Measurements from ENCODE around the gene NAPG.
A peak's percentile ranks its signal among the peaks of the same experiment; 100 is the strongest.
"Not testable (repeated sequence)": the region's sequence is repeated elsewhere in the genome, so short reads cannot be mapped to it uniquely, and the experiment has no call there.

The NAPG gene

GRCh38 chr18:10490401-10491165 is 35.2 kb upstream of the NAPG start:
- Mint-ChIP-seq H3K4me3 (no peak overlapping the region), H3K4me1 (peaks cover 10% of the 10 kb centered on the region), H3K36me3 (ENCODE audit: insufficient read depth) (peaks cover 2% of the 10 kb centered on the region), H3K9me3 (no peaks in the 10 kb centered on the region), H3K27me3 (peaks cover 9% of the 10 kb centered on the region), H3K27ac (ENCODE audit: low read depth) (peak overlapping the region; percentile 42)
- DNase-seq (ENCODE audit: low spot score in 2 of 2) (peak; percentile 27 to 55), ATAC-seq (replicated peaks; ENCODE audit: extremely low read depth, poor library complexity, severe bottlenecking) (peak; percentile 96)

- DNase-seq (ENCODE audit: low spot score in 2 of 2) (no peak), ATAC-seq (replicated peaks; ENCODE audit: extremely low read depth, poor library complexity, severe bottlenecking) (no peak)
- Mint-ChIP-seq H3K4me3 (no peak overlapping the region), H3K4me1 (peaks cover 8% of the 10 kb centered on the region), H3K9me3 (peaks cover 4% of the 10 kb centered on the region), H3K36me3 (ENCODE audit: insufficient read depth) (no peaks in the 10 kb centered on the region), H3K27ac (ENCODE audit: low read depth) (no peak overlapping the region), H3K27me3 (peaks cover 43% of the 10 kb centered on the region)
Observed at GRCh38 chr18:10495936-10496335, 29.9 kb upstream of the NAPG start.

DNA sequence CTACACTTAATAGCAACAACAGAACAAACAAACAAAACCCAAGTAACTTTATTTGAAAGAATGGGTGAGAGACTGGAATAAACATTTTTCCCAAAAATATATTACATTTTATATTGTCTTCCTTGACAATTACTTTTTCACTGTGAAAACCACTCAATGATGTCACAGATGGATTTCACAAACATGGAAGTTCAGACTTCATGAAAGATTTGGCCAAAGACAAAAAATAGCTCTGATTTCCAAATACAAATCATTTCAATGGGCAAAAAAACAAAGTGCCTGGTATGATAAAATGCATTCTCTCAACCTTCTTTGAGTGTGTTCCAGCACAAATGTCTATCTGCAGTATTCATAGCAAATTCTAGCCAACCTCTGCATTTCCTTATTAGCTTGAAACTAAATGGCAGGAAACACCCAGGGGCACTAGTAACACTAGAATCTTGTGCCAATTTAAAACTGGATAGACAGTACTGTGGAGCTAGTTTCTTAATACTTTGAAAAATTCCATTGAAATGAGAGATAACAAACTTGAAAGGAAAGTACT is 28.5 kb upstream of the NAPG start:
- Mint-ChIP-seq H3K27me3 (peaks cover 57% of the 10 kb centered on the region), H3K36me3 (ENCODE audit: insufficient read depth) (no peaks in the 10 kb centered on the region), H3K9me3 (peaks cover 4% of the 10 kb centered on the region), H3K4me1 (peaks cover 8% of the 10 kb centered on the region), H3K27ac (ENCODE audit: low read depth) (no peak overlapping the region), H3K4me3 (no peak overlapping the region)
- ATAC-seq (replicated peaks; ENCODE audit: extremely low read depth, poor library complexity, severe bottlenecking): no peak
- DNase-seq (ENCODE audit: low spot score in 2 of 2): no peak

- Mint-ChIP-seq H3K27me3 (peaks cover 76% of the 10 kb centered on the region), H3K4me3 (no peak overlapping the region), H3K9me3 (peaks cover 4% of the 10 kb centered on the region), H3K27ac (ENCODE audit: low read depth) (no peak overlapping the region), H3K4me1 (peaks cover 8% of the 10 kb centered on the region), H3K36me3 (ENCODE audit: insufficient read depth) (no peaks in the 10 kb centered on the region)
- DNase-seq (ENCODE audit: low spot score in 2 of 2): no peak
- ATAC-seq (replicated peaks; ENCODE audit: extremely low read depth, poor library complexity, severe bottlenecking): no peak
Observed at GRCh38 chr18:10499230-10499629, 26.6 kb upstream of the NAPG start.

DNA sequence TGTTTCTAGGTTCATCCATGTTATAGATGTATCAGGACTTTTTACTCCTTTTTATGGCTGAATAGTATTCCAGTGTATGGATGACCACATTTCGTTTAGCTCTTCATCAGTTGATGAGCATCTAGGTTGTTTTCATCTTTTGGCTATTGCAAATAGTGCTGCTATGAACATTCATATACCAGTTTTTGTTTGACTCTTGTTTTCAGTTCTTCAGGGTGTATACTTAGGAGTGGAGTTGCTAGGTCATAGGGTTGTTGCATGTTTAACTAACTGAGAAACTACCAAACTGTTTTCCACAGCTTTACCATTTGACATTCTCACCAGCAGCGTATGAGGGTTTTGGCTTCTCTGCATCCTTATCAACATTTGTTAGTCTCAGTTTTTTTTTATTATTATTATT is 25.8 kb upstream of the NAPG start:
- Mint-ChIP-seq H3K27ac (ENCODE audit: low read depth) (no peak overlapping the region), H3K4me1 (peaks cover 8% of the 10 kb centered on the region), H3K9me3 (peaks cover 4% of the 10 kb centered on the region), H3K4me3 (no peak overlapping the region), H3K36me3 (ENCODE audit: insufficient read depth) (no peaks in the 10 kb centered on the region), H3K27me3 (peaks cover 81% of the 10 kb centered on the region)
- DNase-seq (ENCODE audit: low spot score in 2 of 2) (no peak), ATAC-seq (replicated peaks; ENCODE audit: extremely low read depth, poor library complexity, severe bottlenecking) (no peak)

GRCh38 chr18:10504723-10505122 is 21.1 kb upstream of the NAPG start:
- peaks cover 47% of the 10 kb centered on the region for H3K27me3 Mint-ChIP-seq
- ATAC-seq (replicated peaks; ENCODE audit: extremely low read depth, poor library complexity, severe bottlenecking): no peak
- no peak overlapping the region for H3K4me3 Mint-ChIP-seq
- H3K27ac Mint-ChIP-seq (ENCODE audit: low read depth): no peak overlapping the region
- no peak for DNase-seq (ENCODE audit: low spot score in 2 of 2)
- no peaks in the 10 kb centered on the region for H3K4me1 Mint-ChIP-seq
- H3K9me3 Mint-ChIP-seq: peaks cover 4% of the 10 kb centered on the region
- H3K36me3 Mint-ChIP-seq (ENCODE audit: insufficient read depth): no peaks in the 10 kb centered on the region

- H3K4me3 Mint-ChIP-seq; H3K36me3 Mint-ChIP-seq (ENCODE audit: insufficient read depth); DNase-seq (ENCODE audit: low spot score in 2 of 2); H3K27ac Mint-ChIP-seq (ENCODE audit: low read depth); H3K9me3 Mint-ChIP-seq; H3K4me1 Mint-ChIP-seq; ATAC-seq (replicated peaks; ENCODE audit: extremely low read depth, poor library complexity, severe bottlenecking): not testable (repeated sequence)
- peaks cover 45% of the 10 kb centered on the region for H3K27me3 Mint-ChIP-seq
Observed at GRCh38 chr18:10505892-10506291, 19.9 kb upstream of the NAPG start.

- ATAC-seq (replicated peaks; ENCODE audit: extremely low read depth, poor library complexity, severe bottlenecking): no peak
- Mint-ChIP-seq H3K9me3 (no peaks in the 10 kb centered on the region), H3K27ac (ENCODE audit: low read depth) (no peak overlapping the region), H3K27me3 (peaks cover 32% of the 10 kb centered on the region), H3K4me3 (no peak overlapping the region), H3K4me1 (no peaks in the 10 kb centered on the region), H3K36me3 (ENCODE audit: insufficient read depth) (no peaks in the 10 kb centered on the region)
- DNase-seq (ENCODE audit: low spot score in 2 of 2): no peak
Observed at GRCh38 chr18:10508591-10508990, 17.2 kb upstream of the NAPG start.

GRCh38 chr18:10511236-10511635 is 14.6 kb upstream of the NAPG start:
- Mint-ChIP-seq H3K27ac (ENCODE audit: low read depth) (no peak overlapping the region), H3K36me3 (ENCODE audit: insufficient read depth) (no peaks in the 10 kb centered on the region), H3K27me3 (peaks cover 33% of the 10 kb centered on the region), H3K4me1 (no peaks in the 10 kb centered on the region), H3K4me3 (no peak overlapping the region), H3K9me3 (no peaks in the 10 kb centered on the region)
- ATAC-seq (replicated peaks; ENCODE audit: extremely low read depth, poor library complexity, severe bottlenecking) (no peak), DNase-seq (ENCODE audit: low spot score in 2 of 2) (no peak)

- no peaks in the 10 kb centered on the region for H3K36me3 Mint-ChIP-seq (ENCODE audit: insufficient read depth)
- H3K9me3 Mint-ChIP-seq: no peaks in the 10 kb centered on the region
- no peaks in the 10 kb centered on the region for H3K4me1 Mint-ChIP-seq
- H3K27me3 Mint-ChIP-seq: peaks cover 61% of the 10 kb centered on the region
- H3K27ac Mint-ChIP-seq (ENCODE audit: low read depth): no peak overlapping the region
- DNase-seq (ENCODE audit: low spot score in 2 of 2): no peak
- no peak overlapping the region for H3K4me3 Mint-ChIP-seq
- no peak for ATAC-seq (replicated peaks; ENCODE audit: extremely low read depth, poor library complexity, severe bottlenecking)
Observed at GRCh38 chr18:10514082-10514481, 11.7 kb upstream of the NAPG start.

GRCh38 chr18:10514601-10515000 is 11.2 kb upstream of the NAPG start:
- Mint-ChIP-seq H3K27ac (ENCODE audit: low read depth) (no peak overlapping the region), H3K27me3 (peaks cover 66% of the 10 kb centered on the region), H3K4me3 (no peak overlapping the region), H3K4me1 (no peaks in the 10 kb centered on the region), H3K36me3 (ENCODE audit: insufficient read depth) (no peaks in the 10 kb centered on the region), H3K9me3 (no peaks in the 10 kb centered on the region)
- DNase-seq (ENCODE audit: low spot score in 2 of 2) (no peak), ATAC-seq (replicated peaks; ENCODE audit: extremely low read depth, poor library complexity, severe bottlenecking) (no peak)

DNA sequence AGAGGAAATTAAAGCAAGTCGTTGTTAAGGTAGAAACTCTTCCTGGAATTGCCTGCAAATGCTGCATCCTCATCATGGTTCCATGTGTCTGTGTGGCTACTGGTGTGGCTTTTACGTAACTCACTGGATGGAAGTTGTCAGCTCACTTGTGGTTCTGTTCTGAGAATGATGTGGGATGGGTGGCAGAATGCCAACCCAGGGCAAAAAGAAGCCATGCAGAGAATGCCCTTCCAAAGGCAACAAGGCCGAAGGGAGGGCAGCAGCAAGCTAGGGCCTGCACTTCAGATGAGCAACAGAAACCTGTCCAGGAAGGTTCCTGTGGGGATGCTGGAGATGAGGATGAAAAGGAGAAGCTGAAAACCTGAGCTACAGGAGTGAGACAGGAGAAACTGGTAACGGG is 10.4 kb upstream of the NAPG start:
- H3K9me3 Mint-ChIP-seq: no peaks in the 10 kb centered on the region
- no peaks in the 10 kb centered on the region for H3K4me1 Mint-ChIP-seq
- no peak for DNase-seq (ENCODE audit: low spot score in 2 of 2)
- no peaks in the 10 kb centered on the region for H3K36me3 Mint-ChIP-seq (ENCODE audit: insufficient read depth)
- no peak overlapping the region for H3K27ac Mint-ChIP-seq (ENCODE audit: low read depth)
- H3K27me3 Mint-ChIP-seq: peaks cover 72% of the 10 kb centered on the region
- no peak for ATAC-seq (replicated peaks; ENCODE audit: extremely low read depth, poor library complexity, severe bottlenecking)
- H3K4me3 Mint-ChIP-seq: no peak overlapping the region

DNA sequence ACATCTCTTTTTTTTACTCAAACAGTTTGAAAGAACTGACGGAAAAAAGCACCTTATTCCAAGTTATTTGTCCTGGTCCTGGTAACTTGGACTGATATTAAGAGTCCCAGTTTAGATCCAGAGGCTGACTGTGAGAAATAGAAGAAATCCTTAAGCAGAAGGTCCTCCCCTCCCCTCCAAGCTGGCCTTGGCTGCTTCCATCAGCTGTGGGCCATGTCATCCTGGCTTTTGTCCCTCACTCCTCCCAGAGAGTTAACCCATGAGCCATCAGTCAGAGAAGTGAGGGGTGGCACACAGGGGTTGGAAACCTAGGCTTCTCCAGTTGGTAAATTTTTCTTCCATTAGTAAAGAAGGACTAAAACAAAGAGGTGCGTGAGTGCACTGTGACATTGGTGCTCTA is 9.7 kb upstream of the NAPG start:
- H3K27ac Mint-ChIP-seq (ENCODE audit: low read depth): no peak overlapping the region

More for the DNA sequence above, 9.7 kb upstream of the NAPG start:
- ATAC-seq (replicated peaks; ENCODE audit: extremely low read depth, poor library complexity, severe bottlenecking) (no peak), DNase-seq (ENCODE audit: low spot score in 2 of 2) (no peak)
- Mint-ChIP-seq H3K4me1 (no peaks in the 10 kb centered on the region), H3K27me3 (peaks cover 72% of the 10 kb centered on the region), H3K9me3 (no peaks in the 10 kb centered on the region), H3K4me3 (no peak overlapping the region), H3K36me3 (ENCODE audit: insufficient read depth) (no peaks in the 10 kb centered on the region)

All from central memory CD8-positive, alpha-beta T cell (primary cell).